Suppressor macrophage treated with lipopolysaccharide for 1 hour (primary cell): ENCODE results near the gene AK3.
"Not testable (repeated sequence)": the region's sequence is repeated elsewhere in the genome, so short reads cannot be mapped to it uniquely, and the experiment has no call there.

Source experiments
- DNase-seq, 3 donors: peaks; one replicate each; pipeline ENCODE4 v3.0.0-alpha.2; 2020 to 2022

The AK3 gene

GRCh38 chr9:4740638-4741364, at the start of gene AK3:
AK3 (minus strand) TSS chr9:4741202; CDS start chr9:4741087, 115 bp downstream.
- DNase-seq, result peak; percentile 82 to 94 (median 82)

DNA sequence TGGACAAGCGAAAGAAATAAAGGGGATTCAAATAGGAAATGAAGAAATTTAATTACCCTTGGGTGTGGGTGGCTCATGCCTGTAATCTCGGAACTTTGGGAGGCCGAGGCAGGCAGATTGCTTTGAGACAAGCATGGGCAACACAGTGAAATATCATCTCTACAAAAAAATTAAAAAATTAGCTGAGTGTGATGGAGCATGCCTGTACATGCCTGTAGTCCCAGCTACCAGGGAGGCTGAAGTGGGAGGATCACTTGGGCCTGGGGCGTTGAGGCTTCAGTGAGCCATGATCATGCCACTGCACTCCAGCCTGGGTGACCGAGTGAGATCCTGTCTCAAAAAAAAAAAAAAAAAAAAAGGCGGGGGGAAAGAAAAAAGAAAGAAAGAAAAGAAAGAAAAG, 47.7 kb upstream of the AK3 start:
- no peak for DNase-seq

GRCh38 chr9:4787876-4788275, 46.9 kb upstream of the AK3 start:
- peak in 1 of 3 donors; percentile 28 for DNase-seq

- no peak for DNase-seq
These were observed 45.6 kb upstream of the AK3 start for GRCh38 chr9:4786599-4786998.

GRCh38 chr9:4784403-4784802, 43.4 kb upstream of the AK3 start:
- DNase-seq, result no peak

DNA sequence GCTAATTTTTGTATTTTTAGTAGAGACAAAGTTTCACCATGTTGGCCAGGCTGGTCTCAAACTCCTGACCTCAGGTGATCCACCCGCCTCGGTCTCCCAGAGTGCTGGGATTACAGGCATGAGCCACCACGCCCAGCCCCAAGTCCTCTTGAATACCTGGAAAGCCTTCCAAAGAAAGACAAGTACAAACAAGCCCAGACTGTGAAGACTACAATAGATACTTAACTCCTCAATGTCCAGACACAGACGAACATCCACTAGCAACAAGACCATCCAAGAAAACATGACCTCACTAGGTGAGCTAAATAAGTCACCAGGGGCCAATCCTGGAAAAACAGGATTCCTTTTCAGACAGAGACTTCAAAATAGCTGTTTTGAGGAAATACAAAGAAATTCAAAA, 42.2 kb upstream of the AK3 start:
- not testable (repeated sequence) for DNase-seq

DNA sequence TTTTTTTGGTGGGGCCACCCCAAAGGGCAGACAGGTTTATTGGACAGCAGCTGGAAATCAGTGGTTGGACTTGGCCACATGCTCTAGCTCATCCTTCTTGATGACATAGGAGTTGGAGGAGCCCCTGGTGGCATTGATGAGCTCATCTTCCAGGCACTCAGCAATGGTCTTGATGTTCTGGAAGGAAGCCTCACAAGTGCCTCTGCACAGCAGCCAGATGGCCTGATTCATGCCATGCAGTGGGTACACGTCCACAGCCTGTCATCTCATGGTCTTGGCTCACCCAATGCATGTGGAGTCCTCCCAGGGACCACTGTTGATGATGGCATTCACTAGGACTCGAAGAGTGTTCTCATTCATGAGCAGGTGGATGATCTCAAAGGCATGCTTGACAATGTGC, 40.4 kb upstream of the AK3 start:
- no peak for DNase-seq

DNA sequence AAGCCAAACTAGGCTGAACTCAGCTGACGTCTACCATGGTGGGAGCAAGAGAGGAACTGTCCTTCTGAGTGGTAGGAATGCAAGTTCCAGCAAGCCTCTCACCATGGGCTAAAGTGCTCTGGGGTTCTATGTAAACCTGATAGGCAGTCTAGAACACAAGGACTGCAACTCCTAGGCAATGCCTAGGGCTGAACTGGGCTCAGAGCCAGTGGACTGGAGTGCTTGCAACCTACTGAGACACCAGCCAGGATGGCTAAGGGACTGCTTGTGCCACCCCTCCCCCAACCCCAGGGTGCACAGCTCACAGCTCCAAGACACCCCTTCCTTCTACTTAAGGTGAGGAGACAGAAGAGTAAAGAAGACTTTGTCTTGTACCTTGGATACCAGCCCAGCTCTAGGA, 39.6 kb upstream of the AK3 start:
- no peak for DNase-seq

DNA sequence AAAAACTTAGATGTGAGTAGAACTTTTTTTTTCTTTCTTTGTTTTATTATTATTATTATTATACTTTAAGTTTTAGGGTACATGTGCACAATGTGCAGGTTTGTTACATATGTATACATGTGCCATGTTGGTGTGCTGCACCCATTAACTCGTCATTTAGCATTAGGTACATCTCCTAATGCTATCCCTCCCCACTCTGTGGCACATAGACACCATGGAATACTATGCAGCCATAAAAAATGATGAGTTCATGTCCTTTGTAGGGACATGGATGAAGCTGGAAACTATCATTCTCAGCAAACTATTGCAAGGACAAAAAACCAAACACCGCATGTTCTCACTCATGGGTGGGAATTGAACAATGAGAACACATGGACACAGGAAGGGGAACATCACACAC, 34.0 kb upstream of the AK3 start:
- DNase-seq, result not testable (repeated sequence)

- no peak for DNase-seq
These were observed 33.2 kb upstream of the AK3 start for GRCh38 chr9:4774209-4774608.

DNA sequence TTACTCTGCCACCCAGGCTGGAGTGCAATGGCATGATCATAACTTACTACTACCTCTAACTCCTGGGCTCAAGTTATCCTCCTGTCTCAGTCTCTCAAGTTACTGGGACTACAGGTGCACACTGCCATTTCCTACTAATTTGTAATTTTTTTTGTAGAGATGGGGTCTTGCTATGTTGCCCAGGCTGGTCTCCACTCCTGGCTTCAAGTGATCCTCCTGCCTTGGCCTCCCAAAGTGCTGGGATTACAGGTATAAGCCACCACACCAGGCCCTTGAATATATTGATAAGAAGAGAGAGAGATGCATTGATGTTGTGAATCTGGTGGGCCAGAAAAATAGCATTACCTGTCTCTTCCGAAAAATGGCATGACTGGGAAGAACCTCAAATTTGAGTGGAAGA, 30.8 kb upstream of the AK3 start:
- DNase-seq, result no peak

DNA sequence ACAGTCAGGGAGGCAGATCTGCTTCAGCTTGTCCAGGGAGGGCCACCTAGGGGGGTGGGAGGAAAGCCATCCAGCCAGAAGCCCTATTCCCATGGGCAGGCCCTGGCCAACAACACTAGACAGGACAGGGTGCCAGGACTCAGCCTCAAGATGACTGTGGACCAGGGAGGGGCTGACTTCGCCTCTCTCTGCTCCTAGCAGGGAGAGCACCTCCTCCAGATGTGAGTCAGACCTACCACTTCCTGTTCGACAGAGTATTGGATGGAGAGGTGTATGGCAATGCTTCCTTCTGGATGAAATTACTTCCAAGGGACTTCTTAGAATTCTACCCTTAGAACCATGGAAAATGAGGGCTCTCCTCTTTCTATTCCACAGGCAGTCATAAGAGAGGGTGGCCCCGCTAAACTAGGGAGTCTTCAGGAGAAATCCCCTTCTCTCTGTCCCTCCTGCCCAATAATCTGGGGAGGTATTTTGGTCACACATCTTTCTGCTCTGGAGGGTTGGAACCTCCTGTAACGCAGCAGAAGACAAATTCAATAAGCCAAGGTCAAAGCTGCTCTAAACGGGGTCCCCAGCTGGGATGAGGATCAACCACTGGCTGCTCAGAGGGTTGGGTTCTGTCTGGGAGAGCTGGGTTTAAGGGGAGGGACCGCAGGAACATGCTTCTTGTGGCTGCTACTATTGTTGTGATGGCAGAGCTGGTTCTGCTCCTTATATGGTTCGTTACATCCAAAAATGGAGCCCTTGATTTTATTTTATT, 28.5 kb upstream of the AK3 start:
- DNase-seq, result peak in 1 of 3 donors; percentile 29

DNA sequence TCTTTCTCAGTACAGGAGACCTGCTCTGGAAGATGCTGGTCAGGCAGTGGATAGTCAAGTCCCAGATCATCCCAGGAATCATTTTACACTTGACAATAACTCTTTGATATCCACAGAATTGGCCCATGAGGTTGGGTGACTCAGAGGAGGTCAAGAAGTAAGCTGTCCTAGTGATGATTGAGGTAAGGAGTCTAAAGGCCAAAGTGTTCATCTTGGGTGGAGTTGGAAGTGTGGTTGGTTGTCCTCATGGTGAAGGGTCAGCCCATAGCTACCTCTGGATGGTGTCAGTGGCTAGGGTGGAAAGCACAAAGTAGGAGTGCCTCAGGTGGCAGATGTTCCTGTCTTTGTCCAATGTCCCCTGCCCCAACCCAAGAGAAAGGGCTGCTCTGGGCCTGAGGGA, 27.7 kb upstream of the AK3 start:
- no peak for DNase-seq

- no peak for DNase-seq
These were observed 23.0 kb upstream of the AK3 start for GRCh38 chr9:4764033-4764432.

DNA sequence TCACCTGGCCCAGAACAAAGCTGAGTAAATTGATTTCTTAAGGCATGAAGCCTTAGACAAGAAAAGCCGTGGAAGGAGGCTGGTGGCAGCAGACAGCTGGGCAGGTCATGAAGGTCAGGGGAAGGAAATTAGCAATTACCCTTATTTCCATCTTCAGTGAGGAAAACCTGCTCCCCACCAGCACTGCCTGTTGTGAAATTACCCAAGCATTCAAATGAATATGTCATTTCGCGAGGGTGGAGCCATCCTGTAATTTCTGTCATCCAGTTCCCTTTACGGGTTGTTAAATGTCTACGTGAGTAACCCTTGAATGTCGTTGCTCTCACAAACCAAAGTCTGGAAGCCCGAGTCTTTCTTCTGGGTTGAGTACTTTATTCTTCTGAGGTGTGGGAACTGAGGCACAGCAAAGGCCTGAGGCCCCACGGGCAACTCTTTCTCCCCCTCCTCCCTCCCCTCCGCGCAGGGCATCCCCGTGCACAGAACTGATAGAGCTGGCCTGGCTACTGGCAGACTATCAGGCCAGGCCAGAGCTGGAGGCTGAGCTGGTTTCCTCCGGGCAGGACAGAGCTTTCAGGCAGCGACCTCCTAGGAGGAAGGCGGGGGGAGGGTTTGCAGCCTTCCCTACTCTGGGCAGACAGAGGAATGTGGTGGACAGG, 22.0 kb upstream of the AK3 start:
- peak; percentile 82 to 94 (median 90) for DNase-seq

DNA sequence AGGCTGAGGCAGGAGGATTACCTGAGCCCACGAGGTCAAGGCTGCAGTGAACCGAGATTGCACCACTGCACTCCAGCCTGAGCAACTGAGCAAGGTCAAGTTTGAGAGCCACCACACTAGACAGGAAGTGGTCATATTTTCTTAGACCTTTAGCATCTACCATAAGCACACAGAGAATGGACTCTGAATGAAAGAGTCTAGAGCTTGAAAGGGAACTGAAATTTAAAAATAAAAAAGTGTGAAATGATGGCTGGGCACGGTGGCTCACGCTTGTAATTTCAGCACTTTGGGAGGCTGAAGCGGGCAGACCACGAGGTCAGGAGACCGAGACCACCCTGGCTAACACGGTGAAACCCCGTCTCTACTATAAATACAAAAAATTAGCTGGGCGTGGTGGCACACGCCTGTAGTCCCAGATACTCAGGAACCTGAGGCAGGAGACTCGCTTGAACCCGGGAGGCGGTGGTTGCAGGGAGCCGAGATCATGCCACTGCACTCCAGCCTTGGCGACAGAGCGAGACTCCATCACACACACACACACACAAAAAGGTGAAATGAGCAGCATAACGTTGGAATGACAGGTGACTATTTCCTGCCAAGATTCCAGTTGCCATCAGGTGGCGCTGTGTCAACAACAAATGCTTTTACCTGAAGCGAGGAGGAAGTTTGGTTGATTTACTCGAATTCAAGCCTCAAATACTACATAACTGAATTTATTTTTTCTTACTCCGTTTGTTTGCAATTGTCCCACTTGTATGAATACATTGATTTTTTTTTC, 21.3 kb upstream of the AK3 start:
- peak; percentile 66 to 69 (median 67) for DNase-seq

DNA sequence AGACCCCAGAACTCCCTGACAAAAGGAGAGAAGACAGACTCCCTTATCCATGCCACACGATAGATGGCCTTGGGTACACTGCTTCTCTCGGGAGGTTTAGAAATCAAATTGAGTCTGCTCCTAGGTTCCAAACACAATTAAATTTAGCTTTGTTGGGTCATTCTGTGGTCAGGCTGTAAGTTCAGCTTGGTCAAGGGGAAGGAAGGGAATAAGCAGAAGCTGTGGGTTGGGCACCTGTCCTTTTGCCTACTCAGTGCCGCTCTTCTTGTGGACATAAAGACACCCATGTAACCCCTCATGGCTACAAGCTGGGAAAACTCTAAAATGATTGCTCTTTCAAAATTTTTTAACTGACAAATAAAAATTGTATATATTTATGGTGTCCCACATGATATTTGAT, 19.1 kb upstream of the AK3 start:
- peak; percentile 57 to 72 (median 63) for DNase-seq

DNA sequence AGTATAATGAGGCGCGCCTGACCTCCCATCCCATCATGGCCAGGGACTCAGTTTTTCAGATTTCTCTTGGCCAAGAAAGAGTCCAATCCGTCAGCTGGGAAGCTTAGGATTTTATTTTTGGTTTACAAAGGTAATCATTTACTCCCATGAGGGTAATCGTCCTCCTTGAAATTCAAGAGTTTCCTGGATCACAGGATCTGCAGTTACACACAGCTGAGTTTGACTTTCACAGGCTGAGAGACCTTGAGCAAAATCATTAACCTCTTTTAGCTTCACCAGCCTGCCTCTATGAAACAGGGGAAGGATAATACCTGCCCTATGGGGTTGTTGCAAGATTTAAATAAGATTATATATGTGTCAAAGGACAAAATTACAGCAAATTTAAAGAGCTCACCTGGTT, 15.4 kb upstream of the AK3 start:
- no peak for DNase-seq

- no peak for DNase-seq
These were observed 14.1 kb upstream of the AK3 start for GRCh38 chr9:4755026-4755609.

DNA sequence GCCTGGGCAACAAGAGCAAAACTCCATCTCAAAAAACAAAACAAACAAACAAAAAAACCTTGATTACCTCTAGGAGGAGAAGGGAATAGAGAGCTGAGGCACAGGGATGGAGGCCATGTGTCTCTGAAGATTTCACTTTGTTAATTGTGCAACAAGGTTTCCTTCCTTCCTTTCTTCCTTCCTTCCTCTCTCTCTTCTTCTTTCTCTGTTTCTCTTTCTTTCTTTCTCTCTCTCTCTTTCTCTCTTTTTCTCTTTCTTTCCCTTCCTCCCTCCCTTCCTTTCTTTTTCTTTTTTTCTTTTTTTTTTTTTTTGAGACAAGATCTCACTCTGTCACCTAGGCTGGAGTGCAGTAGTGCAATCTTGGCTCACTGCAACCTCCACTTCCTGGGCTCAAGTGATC, 13.5 kb upstream of the AK3 start:
- DNase-seq, result not testable (repeated sequence)

DNA sequence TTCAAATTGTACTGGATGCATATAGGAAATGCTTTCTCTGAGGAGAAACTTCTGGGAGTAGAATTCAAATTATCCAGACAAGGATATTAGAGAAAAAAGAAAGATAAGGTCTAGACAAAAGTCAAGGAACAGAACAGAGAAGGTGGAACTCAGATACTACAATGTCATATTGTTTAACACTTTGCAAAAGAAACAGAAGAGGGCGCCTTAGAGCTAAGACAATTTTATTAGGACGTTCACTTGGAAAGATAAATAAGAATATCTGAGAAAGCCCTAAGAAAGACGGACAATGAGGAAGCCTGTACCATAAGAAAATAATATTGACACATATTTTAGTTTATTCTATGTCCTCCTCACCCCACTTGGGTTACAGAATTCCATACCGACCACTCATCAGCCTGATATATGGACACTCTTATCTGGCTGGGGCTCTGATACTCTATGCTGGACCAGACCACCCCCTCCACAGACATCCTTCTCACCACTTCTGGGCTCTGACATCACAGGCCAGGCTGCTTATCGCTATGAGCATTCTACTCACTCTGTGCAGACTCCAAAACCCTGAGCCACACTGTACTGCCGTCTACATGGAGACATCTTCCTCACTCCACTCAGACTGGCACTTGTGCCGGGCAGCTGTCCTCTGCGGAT, 9.1 kb upstream of the AK3 start:
- DNase-seq, result peak; percentile 59 to 80 (median 73)

GRCh38 chr9:4748612-4749011, 7.6 kb upstream of the AK3 start:
- no peak for DNase-seq
